DMS114 treated with DMSO at 0.1 percent for 48 hours (cell line): Measurements from ENCODE around the gene RBM42.

ENCODE experiments used
- DNase-seq: peaks from one replicate; lab custom pipeline; 2025; ENCODE audit not compliant: unreplicated experiment; lab: John Stamatoyannopoulos, UW

RBM42 gene

DNA sequence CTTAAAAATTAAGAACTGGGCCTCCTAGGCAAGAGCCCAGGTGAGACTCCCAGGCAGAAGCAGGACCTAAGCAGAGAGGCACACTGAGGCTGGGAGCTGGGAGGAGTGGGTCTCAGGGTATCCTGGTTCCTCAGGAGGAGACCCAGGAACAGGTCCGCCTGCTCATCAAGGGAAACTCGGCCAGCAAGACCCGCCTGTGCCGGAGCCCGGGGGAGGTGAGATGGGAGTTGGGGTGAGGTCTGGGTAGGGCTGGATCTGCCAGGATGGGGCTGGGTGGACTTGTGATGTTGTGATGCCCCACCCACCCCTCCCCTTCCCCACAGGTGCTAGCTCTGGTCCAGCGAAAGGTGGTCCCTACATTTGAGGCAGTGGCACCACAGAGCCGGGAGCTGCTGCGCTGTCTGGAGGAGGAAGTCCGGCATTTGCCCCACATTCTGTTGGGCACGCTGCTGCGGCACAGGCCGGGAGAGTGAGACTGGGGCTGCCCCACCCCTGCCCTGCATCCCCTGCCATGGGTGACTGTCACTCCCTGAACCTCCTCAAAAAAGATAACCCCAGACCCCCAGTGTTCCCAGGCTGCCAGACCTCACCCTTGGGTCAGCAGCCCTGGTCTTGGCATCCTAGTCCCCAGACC, 9.4 kb upstream of the RBM42 start:
- no peak for DNase-seq

DNA sequence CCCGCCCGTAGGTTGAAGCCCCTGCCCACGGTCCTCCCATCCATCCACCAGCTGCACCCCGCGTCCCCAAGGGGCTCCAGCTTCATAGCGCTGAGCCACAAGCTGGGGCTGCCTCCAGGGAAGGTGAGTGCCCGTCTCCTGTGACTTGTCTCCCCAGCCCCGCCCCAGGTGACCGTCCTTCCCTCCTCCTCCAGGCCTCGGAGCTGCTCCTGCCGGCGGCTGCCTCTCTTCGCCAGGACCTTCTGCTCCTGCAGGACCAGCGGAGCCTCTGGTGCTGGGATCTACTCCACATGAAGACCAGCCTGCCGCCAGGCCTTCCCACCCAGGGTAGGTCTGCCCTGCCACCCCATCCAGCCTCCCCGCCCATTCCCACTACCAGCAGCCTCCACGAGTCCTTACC, 8.8 kb upstream of the RBM42 start:
- DNase-seq: no peak

DNA sequence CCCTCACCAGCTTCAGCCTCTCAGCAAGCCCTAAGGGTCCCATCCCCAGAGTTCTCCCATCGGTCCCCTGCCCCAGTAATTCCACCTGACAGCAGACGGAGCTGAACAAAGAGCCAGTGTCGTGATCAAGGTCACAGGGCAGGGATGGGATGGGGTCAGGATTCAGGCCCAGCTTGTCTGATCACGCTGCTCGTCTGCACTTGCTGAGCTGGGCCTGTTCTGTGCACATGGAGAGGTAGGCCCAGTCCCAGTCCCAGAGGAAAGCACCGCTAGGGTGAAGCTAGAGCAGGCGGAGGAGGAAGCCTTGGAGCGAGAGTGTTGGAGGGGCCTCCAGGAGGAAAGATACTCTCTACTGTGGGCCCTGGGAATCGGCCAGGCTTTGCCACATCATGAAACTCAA, 7.1 kb upstream of the RBM42 start:
- no peak for DNase-seq

DNA sequence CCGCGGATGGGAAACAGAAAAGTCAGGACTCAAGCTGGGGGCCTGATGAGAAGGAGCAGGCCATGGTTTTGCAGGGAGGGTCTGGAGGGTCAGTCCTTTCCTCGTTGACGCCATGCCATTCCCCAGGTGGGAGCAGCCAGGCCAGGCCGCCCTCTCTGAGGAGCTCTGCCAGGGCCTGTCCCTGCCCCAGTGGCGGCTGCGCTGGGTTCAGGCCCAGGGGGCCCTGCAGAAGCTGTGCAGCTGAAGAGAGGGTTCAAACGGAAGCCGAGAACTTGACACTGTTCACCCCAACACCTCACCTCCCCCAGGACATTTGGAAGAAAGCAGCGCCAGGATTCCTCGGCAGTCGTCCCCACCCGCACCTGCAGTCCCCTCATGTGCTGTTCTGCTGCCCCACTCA, 6.1 kb upstream of the RBM42 start:
- no peak for DNase-seq

DNA sequence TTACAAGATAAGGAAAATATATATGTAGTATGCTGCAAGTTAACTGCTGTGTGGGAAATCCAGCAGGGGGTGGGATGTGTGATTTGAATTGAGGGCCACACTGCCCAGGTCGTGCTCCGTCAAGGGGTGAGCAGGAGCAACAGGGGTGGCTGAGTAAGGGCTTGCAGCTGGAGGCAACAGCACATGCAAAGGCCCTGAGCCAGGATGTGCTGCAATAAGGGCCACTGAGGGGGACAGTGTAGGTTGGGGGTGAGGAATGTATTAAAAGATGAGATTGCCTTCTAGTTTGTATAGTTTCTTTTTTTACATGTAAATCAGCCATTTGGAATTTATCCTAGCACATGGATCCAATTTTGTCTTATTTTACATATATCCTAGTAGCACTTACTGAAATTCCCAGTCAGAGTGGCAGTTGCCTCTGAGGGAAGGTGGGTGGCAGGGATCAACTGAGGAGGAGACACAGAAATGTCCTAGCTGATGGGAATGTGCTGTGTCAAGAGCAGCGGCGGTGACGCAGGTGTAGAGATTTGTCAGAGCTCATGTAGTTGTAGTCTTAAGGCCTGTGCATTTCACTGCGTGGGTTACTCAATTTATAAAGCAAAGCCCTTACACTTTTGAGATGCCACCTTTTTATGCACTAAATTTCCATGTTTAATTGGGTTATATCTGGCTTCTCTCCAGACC, 5.4 kb upstream of the RBM42 start:
- no peak for DNase-seq

DNA sequence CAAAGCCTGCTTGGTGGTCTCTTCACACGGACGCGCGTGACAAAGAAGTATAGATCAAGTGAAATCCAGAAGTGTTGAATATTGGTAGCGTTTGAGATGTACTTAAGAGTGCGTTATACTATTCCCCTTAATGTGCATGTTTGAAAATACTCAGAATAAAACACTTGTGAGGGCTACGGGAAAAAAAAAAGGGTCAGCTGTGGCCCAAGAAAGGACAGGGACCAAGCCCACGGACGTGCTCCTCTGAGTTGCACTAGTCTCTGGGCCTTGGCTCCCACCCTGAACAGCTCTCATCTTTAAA, 622 bp upstream of the RBM42 start:
- DNase-seq: no peak

DNA sequence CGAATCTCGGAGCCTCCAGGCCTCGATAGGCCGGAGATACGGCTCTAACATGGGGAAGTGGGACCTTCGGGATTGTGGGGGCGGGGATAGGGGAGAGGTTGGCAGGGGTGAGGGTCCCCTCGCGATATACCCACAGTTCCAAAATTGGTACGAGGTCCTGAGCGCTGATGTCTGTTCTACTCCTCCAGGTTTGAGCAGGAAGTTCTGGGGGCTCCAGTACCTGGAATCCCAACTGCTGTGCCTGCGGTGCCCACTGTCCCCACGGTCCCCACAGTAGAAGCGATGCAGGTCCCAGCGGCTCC, 447 bp downstream of the RBM42 start:
- DNase-seq: no peak

DNA sequence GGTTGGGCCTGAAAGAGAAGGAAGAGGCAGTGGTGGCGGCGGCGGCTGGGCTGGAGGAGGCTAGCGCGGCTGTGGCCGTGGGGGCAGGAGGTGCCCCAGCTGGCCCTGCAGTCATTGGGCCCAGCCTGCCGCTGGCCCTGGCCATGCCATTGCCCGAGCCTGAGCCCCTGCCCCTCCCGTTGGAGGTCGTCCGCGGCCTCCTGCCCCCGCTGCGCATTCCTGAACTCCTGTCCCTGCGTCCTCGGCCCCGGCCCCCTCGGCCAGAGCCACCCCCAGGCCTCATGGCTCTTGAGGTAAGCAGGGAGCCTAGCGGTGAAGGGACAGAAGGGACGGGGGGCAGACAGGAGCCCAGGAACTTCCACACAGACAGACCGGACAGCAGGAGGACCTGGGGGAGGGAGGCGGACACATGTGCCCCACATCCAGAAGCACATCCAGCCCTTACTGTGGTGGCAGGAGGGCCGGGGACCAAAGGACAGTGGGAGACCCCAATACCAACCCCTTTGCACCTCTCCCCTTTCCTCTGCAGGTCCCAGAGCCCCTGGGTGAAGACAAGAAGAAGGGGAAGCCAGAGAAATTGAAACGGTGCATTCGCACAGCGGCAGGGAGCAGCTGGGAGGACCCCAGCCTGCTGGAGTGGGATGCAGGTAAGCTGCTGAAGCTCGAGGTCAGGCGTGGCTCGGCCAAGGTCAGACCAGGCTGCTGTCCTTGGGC, 5.0 kb downstream of the RBM42 start:
- no peak for DNase-seq

DNA sequence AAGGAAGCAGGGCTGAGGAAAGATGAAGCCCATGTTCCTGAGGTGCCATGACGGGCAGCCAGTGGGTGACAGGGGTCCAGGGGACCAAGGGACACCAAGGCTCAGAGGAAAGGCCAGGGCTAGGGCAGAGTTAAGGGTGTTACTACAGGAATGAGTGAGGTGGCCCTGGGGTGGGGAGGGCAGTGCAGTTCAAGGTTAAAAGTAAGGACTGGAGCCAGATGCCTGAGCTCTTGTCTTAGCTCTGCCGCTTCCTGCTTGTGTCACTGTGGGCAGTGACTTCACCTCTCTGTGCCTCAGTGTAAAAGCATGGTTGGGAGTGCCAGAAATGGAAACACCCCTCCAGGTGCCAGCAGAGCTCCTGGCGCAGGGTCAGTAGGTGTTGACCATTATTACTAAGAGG, 7.8 kb downstream of the RBM42 start:
- no peak for DNase-seq

DNA sequence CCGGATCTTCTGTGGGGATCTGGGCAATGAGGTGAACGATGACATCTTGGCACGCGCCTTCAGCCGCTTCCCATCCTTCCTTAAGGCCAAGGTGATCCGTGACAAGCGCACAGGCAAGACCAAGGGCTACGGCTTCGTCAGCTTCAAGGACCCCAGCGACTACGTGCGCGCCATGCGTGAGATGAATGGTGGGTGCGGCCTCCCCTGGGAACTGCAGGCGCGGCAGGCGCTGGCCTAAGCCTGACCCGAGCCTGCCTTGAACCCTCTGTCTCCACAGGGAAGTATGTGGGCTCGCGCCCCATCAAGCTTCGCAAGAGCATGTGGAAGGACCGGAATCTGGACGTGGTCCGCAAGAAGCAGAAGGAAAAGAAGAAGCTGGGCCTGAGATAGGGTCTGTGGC, 8.3 kb downstream of the RBM42 start:
- DNase-seq: no peak

DNA sequence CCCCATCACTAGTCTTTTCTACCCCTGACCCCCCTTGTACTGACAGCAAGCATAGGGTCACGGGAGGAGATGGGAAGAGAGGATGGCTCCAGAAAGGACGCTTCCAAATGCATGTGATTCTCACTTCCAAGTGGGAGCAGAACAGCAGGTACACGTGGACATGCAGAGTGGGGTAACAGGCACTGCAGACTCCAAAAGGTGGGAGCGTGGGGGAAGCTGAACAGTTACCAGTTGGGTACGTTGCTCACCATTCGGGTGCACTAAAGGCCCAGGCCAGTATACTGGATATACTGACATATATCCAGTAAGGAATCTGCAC, 10.4 kb downstream of the RBM42 start:
- DNase-seq: no peak

DNA sequence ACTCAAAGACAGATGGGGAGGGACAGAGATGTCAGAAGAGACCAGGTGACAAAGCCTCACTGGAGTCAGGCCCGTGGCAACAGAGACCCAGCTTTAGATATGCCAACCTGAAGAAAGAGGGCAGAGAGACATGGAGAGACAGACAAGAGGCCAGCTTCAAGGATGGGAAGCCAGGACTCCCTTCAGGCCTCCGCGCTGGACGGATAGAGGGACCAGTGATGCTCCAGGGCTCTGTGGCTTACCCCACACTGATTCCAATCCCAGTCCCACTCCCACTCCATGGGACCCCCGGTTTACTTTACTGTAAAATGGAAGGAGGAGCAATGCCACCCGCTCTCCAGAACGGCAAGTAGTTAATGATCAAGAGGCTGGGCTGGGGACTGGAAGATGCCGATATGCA, 11.0 kb downstream of the RBM42 start:
- no peak for DNase-seq

DNA sequence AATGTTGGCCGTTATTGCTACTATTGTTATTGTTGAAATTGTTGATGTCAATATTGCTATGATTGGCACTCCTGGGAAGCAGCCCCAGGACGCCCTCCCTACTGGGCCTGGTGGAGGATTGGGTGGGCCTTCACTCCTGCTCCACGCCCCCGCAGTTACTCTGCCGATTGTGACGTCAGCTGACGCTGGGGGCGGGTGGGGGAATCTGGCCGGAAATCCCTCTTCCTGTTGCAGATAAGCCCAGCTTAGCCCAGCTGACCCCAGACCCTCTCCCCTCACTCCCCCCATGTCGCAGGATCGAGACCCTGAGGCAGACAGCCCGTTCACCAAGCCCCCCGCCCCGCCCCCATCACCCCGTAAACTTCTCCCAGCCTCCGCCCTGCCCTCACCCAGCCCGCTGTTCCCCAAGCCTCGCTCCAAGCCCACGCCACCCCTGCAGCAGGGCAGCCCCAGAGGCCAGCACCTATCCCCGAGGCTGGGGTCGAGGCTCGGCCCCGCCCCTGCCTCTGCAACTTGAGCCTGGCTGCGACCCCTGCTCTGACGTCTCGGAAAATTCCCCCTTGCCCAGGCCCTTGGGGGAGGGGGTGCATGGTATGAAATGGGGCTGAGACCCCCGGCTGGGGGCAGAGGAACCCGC, 12.8 kb downstream of the RBM42 start, which contains the start of gene ETV2:
Gene ETV2 (plus strand): TSS at position 231 of the 637 bp plus-strand sequence. CDS start 716 bp downstream, outside the sequence.
- DNase-seq: no peak

DNA sequence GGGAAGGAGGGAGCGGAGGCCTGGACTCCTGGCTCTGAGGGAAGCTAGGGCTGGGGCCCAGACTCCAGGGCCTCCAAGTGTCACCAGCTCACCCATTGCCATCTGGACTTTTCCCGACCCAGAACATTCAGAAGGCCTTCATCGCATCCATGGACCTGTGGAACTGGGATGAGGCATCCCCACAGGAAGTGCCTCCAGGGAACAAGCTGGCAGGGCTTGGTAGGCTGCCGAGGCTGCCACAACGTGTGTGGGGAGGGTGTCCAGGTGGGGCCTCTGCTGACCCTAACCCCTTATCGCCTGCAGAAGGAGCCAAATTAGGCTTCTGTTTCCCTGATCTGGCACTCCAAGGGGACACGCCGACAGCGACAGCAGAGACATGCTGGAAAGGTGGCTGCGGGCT, 13.5 kb downstream of the RBM42 start:
- DNase-seq: no peak

DNA sequence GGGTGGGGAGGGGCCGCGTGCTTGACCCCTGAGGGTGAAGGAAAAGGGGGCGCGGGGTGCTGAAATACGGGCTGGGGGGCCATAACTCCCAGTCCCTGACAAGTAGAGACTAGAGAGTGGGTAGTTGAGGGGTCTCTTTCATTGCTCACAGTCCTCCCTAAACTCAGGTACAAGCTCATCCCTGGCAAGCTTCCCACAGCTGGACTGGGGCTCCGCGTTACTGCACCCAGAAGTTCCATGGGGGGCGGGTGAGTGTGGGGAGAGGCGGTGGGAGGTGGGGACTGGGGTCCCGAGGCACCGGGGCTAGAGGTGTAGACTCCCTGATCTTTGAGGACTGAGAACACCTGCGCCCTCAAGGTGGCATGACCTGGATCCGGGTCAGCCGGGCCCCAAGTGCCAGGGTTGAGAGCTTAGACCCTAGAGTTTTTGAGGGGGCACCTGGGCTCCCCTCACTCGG, 14.0 kb downstream of the RBM42 start:
- no peak for DNase-seq

DNA sequence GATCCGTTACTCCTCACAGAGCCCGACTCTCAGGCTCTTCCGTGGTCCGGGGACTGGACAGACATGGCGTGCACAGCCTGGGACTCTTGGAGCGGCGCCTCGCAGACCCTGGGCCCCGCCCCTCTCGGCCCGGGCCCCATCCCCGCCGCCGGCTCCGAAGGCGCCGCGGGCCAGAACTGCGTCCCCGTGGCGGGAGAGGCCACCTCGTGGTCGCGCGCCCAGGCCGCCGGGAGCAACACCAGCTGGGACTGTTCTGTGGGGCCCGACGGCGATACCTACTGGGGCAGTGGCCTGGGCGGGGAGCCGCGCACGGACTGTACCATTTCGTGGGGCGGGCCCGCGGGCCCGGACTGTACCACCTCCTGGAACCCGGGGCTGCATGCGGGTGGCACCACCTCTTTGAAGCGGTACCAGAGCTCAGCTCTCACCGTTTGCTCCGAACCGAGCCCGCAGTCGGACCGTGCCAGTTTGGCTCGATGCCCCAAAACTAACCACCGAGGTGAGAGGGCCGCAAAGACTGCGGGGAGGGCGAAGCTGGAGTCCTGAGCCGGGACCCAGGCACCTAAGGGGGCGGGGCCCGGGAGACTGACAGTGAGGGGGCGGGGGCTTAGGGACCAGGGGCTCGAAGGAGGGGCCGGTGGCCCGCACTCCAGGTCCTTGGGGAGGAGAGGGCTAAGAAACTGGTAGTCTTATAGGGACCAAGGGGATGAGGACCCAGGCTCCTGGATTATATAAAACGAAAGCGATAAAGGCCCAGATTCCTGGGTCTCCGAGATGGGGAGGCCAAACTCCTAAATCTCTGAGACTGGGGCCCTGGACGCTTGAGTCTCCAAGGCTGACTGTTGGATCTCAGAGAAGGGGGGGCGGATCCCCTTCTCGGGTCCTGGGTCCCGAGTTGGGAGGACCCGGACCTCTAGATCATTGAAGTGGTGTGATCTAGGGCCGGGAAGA, 14.7 kb downstream of the RBM42 start:
- DNase-seq: peak; percentile 76

DNA sequence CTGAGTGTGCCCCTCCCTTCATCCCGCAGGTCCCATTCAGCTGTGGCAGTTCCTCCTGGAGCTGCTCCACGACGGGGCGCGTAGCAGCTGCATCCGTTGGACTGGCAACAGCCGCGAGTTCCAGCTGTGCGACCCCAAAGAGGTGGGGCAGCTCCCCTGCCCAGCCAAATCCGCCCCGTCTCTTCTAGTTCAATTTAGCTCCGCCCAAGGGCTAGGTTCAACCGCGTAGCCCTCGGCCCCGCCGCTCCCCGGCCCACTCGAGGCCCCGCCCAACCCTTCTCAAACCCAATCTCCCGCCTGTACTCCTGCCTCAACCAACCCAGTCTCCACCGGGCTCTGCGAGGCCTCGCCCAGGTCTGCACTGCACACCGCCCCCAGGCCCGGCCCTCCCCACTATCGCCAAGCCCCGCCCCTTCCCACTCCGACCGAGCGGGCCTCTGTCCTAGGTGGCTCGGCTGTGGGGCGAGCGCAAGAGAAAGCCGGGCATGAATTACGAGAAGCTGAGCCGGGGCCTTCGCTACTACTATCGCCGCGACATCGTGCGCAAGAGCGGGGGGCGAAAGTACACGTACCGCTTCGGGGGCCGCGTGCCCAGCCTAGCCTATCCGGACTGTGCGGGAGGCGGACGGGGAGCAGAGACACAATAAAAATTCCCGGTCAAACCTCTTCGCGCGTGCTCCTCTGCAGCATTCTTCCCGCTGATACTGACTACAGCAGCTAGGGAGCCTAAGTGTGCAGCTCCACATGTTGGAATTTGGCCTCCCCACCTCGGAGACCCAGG, 15.6 kb downstream of the RBM42 start:
- DNase-seq: peak; percentile 97

DNA sequence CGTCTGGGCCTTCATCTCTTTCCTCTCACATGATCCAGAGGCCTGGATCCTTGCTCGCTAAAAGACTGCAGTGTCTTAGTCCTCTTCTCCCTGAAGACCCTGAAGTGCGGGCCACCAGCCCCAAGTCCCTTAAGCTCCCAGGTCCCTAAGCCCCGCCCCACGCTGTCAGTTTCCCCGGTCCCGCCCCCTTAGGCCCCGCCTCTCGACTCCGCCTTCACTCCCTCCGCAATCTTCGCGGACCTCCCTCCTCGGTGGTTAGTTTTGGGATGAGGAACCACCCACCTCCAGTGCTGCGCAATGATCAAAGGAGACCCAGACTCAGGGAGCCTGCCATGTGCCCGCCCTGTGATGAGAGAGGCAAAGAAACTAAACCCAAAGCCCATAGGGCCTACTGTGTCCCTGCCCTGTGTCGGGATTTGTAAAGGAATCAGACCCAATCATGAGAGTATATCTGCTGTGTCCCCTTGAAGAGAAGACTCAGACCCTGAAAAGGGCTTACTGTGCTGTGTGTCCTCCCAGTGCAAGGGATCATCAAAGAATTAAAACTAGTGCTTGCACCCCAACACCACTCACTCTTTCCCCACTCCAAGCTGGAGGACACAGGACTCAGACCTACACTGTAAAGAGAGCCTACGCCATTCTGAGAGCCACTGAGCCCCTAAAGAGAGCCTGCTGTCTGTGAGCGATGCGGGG, 16.3 kb downstream of the RBM42 start:
- peak; percentile 73 for DNase-seq

DNA sequence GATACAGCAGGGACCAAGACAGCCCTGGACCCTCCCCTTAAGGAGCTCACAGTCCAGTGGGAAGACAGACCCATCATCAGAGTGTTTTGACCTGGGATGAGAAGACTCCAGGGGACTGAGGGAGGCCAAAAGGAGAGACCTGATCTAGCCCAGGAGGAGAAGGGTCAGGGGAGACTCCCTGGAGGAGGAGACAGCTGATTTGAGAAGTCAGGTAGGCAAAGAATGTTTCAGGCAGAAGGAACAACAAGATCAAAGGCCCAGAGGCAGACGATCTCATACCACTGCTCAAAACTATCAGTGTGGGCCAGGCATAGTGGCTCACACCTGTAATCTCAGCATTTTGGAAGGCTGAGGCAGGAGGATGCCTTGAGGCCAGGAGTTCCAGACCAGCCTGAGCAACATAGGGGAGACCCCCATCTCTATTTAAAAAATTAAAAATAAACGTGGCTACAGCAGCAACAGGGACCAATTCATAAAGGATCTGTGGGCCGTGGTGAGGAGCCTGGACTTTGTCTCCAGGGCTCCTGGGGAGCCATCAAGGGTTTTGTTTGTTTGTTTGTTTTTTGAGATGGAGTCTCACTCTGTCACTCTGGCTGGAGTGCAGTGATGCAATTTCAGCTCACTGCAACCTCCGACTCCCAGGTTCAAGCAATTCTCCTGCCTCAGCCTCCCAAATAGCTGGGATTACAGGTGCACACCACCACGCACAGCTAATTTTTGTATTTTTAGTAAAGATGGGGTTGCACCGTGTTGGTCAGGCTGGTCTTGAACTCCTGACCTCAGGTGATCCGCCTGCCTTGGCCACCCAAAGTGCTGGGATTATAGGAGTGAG, 17.1 kb downstream of the RBM42 start:
- DNase-seq: no peak
